GM21619 (cell line): ENCODE data around the gene CASKIN2.

Source experiments
- ATAC-seq: cut with Tn5 transposase; IDR thresholded peaks from one replicate; pipeline ENCODE4 v1.9.1; 2021; ENCODE audit not compliant: unreplicated experiment

Gene CASKIN2

GRCh38 chr17:75549246-75550138, 34.2 kb upstream of the CASKIN2 start:
- no peak for ATAC-seq

GRCh38 chr17:75548813-75549212, 33.5 kb upstream of the CASKIN2 start:
- ATAC-seq, result no peak

GRCh38 chr17:75547091-75547490, 31.8 kb upstream of the CASKIN2 start:
- no peak for ATAC-seq

GRCh38 chr17:75546181-75546580, 30.8 kb upstream of the CASKIN2 start:
- ATAC-seq, result no peak

GRCh38 chr17:75544250-75544649, 28.9 kb upstream of the CASKIN2 start:
- no peak for ATAC-seq

- no peak for ATAC-seq
Observed at GRCh38 chr17:75542728-75543336, 27.5 kb upstream of the CASKIN2 start.

- no peak for ATAC-seq
Observed at GRCh38 chr17:75542229-75542628, 26.9 kb upstream of the CASKIN2 start.

- no peak for ATAC-seq
Observed at GRCh38 chr17:75540923-75541503, 25.7 kb upstream of the CASKIN2 start.

- ATAC-seq, result no peak
Observed at GRCh38 chr17:75539967-75540729, 24.8 kb upstream of the CASKIN2 start.

- ATAC-seq, result no peak
Observed at GRCh38 chr17:75536366-75536765, 21.0 kb upstream of the CASKIN2 start.

- ATAC-seq, result no peak
Observed at GRCh38 chr17:75535871-75536270, 20.5 kb upstream of the CASKIN2 start.

GRCh38 chr17:75535119-75535537, 19.8 kb upstream of the CASKIN2 start:
- ATAC-seq, result no peak

GRCh38 chr17:75531721-75532072, 16.4 kb upstream of the CASKIN2 start:
- no peak for ATAC-seq

GRCh38 chr17:75530837-75531720, 15.7 kb upstream of the CASKIN2 start:
- ATAC-seq, result no peak

- no peak for ATAC-seq
Observed at GRCh38 chr17:75526555-75527270, 11.4 kb upstream of the CASKIN2 start.

GRCh38 chr17:75525806-75526554, 10.6 kb upstream of the CASKIN2 start:
- ATAC-seq, result no peak

GRCh38 chr17:75524970-75525805, 9.9 kb upstream of the CASKIN2 start, which contains the start of gene LLGL2:
Gene LLGL2 (plus strand): TSS chr17:75525697. CDS start chr17:75543427, 17,730 bp downstream.
- ATAC-seq, result peak; percentile 72
